SKM-1 (cell line): ENCODE results near the gene KRTAP10-5.
"Not testable (repeated sequence)": the region's sequence is repeated elsewhere in the genome, so short reads cannot be mapped to it uniquely, and the experiment has no call there.

Experiments used
- DNase-seq: peaks from one replicate; lab custom pipeline; 2025; ENCODE audit not compliant: unreplicated experiment; lab: John Stamatoyannopoulos, UW

Gene KRTAP10-5

GRCh38 chr21:44571844-44572782 is 8.3 kb downstream of the KRTAP10-5 start:
- DNase-seq: no peak

DNA sequence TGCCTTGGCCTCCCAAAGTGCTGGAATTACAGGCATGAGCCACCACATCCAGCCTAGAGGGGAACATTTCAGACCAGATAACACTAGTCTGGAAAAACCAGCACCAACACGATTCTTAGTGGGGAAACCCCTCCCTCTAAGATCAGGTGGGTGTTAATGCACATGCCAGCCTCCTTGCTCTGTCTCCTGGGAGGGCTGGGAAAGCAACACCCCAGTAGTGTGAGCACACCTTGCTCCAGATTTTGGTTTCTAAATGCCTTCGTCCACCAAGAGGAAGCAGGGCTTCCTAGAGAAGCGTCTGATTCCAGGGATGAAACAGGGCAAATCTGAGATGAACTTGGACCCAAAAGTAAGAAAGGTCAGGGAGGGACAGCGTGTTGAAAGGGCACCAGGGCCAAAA is 9.1 kb downstream of the KRTAP10-5 start:
- DNase-seq: no peak

DNA sequence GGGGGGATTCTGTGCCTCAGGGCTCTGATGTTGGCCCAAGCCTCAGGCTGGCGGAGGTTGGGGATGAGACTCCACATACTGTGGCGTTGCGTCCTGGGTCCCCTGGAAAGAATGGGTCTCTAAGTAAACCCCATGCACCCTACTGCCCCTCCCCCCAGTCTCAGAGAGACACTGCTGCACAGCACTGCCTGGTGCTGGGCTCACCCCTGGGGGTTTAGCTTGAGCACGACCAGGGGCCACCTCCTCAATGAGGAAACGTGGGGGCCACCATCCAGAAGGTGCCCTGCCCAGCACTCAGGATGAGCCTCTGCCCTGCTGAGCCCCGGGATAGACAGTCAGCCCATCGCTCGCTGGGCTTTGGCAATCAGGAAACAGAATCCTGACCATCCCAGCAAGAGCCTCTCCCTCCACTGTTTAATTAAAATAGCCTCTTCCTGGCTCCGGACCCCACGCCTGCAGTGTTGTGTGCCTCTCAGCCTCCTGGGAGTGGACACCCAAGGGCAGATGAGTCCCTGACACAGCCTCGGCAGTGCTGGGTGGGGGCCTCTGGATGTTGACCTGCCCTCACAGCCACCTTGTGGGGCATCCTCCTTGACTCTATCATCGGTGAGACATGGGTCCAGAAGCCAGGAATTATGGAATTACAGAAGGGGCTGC is 10.4 kb downstream of the KRTAP10-5 start:
- no peak for DNase-seq

- no peak for DNase-seq
Observed at GRCh38 chr21:44568667-44569556, 11.5 kb downstream of the KRTAP10-5 start.

- no peak for DNase-seq
Observed at GRCh38 chr21:44568261-44568660, 12.1 kb downstream of the KRTAP10-5 start.

- no peak for DNase-seq
Observed at GRCh38 chr21:44567481-44568171, 12.8 kb downstream of the KRTAP10-5 start.

DNA sequence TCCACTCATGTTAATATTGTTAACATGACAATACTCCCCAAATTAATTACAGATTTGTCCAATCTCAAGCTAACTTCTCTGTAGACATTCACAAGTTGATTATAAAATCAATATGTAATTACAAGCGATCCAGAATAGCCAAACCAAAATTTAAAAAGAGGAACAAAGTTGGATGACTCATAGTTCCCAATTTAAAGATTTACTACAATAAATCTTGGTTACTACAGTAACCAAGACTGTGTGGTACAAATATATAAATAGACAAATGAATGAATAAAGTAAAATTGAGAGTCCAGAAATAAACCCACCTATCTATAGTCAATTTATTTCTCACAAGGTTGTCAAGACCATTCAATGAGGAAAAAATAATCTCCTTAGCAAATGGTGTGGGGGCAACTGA is 14.0 kb downstream of the KRTAP10-5 start:
- DNase-seq: no peak

- no peak for DNase-seq
Observed at GRCh38 chr21:44564886-44565598, 15.4 kb downstream of the KRTAP10-5 start.

- no peak for DNase-seq
Observed at GRCh38 chr21:44564099-44564498, 16.3 kb downstream of the KRTAP10-5 start.

DNA sequence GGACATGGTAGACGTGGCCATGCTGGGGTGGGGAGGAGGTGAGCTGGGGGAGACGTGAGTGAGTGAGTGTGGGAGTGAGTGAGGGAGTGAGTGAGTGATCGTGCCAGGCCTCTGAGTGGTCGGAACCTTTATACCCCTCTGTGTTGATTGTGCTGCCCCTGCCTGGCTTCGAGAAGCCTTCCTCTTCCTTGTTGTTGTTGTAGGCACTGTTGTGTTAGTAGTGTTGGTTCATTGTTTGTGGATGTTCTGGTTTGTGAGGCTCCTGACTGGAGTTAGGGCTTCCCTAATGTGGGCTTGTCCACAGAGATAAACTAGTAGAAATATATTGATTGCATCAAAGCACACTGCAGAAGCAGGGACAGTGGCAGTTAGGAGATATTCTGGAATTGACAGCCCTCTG is 21.7 kb downstream of the KRTAP10-5 start, which contains the start of gene KRTAP10-3:
Gene KRTAP10-3, minus strand, starts transcription at position 101 of the 400 bp plus-strand sequence. Its CDS starts 80 bp downstream, at position 21.
- DNase-seq: no peak

DNA sequence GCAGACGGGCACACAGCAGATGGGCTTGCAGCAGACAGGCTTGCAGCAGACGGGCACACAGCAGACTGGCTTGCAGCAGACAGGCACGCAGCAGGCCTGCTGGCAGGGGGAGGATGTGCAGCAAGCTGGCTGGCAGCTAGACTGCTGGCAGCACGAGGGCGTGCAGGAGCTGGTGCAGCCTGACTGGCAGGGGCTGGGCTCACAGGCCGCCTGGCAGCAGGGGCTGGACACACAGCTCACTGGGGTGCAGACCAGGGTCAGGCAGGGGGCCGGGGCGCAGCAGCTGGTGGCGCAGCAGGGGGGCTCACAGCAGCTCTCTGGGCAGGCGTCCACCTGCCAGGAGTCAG is 22.1 kb downstream of the KRTAP10-5 start:
- not testable (repeated sequence) for DNase-seq

DNA sequence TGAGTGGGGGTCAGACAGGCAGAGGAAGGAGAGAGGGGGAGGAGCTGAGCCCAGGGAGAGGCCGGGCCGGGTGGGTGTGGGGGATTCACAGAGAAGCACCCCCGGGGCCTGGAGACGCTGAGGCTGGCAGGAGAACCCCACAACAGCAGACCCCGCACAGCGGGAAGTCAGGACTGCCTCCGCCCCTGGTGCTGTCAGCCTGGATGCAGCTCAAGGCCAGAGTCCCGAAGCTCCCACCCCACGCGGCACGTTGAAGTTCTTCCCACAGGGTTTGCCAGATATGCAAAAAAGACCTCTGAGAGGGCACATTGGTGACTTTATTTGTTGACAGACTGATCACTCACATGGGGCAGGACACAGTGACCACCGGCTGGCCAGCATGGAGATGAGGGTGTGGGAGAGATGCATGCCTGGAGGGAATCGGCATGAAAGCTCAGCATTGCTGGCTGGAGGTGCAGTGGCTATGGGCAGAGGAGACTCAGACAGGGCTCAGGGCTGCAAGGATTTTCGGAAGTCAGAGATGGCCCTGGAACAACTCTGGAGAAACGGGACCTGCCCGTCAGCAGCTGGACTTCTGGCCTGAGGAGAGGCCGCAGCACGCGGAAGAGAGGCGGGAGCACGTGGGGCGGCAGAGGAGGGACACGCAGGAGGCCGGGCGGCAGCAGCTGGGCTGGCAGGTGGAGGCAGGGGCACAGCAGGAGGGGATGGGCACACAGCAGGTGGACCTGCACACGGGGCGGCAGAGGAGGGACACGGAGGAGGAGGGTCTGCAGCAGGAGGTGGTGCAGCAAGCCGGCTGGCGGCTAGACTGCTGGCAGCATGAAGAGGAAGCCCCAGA is 22.7 kb downstream of the KRTAP10-5 start:
- no peak for DNase-seq

DNA sequence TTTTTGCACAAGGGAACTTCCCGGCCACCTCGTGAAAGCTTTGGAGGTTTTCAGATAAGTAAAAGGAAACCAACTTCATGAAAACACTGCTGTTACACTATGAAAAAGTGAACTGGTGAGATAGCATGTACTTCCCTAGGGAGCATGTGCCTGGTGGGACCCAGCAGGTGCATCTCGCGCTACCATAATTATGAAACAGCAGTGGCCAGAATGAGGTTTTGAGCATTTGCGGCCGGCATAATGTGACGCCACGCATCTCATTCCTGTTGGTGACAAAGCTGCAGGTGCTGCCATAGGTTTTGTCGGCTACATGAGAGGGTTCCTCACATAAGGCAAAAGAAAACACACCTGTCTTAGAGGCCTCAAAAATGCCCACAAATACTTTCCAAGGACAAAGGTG is 23.5 kb downstream of the KRTAP10-5 start:
- no peak for DNase-seq

- no peak for DNase-seq
Observed at GRCh38 chr21:44555200-44555875, 25.1 kb downstream of the KRTAP10-5 start.

DNA sequence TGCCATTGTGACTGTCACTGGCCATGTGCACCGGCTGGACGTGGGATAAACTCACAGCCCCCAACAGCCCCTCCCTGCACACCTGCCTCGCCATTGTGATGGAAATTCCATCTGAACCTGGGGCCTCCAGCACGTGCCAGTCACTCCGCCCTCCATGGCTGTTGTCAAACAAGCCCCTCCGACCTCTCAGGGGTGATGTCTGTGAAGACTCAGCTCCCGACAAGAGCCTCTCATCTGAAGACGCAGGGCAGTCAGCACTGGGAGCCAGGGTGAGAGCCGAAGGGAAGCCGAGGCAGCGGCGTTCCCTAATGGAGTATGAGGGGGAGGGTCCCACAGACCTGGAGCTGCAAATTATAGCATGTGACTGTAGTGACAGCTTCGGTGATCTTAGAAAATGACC is 27.7 kb downstream of the KRTAP10-5 start:
- DNase-seq: no peak

GRCh38 chr21:44552136-44552535 is 28.3 kb downstream of the KRTAP10-5 start:
- DNase-seq: no peak

DNA sequence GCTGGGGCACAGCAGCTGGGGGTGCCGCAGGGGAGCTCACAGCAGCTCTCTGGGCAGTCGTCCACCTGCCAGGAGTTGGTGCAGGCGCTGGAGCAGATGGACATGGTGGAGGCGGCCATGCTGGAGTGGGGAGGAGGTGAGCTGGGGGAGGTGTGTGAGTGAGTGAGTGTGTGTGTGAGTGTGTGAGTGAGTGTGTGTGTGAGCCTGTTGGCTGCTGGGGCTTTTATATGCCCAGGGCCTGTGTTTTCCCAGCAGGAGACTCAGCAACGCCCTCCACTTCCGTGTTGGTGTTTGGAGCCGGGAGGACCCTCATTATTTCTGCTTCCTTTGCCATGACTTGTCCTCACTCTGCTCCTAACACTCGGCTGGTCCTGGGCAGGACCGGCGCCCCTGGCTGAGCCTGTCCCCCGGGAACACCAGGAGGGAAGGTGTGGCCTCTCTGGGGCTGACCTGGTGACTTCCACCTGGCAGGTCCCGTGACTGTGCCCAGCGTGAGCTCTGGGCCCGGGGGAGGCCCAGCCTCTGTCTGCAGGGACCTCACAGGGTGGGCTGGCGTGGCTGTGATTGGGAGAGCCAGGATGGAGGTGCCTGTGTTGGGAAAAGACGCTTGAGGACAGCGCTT is 29.0 kb downstream of the KRTAP10-5 start, which contains the start of gene KRTAP10-2:
Gene KRTAP10-2, minus strand, starts transcription at position 166 of the 622 bp plus-strand sequence. Its CDS starts 47 bp downstream, at position 119.
- no peak for DNase-seq

DNA sequence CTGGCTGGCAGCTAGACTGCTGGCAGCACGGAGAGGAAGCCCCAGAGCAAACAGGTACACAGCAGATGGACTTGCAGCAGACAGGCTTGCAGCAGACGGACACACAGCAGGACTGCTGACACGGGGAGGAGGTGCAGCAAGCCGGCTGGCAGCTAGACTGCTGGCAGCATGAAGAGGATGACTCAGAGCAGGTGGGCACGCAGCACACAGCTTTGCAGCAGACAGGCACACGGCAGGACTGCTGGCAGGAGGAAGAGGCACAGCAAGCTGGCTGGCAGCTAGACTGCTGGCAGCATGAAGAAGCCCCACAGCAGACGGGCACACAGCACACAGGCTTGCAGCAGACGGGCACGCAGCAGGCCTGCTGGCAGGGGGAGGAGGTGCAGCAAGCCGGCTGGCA is 29.6 kb downstream of the KRTAP10-5 start:
- DNase-seq: no peak
